Vagina (tissue), 2 donors: ENCODE data around the gene DMBX1. TPM values are rescaled to one million over a fixed set of nuclear protein-coding genes. Genes with fewer than 3 reads are reported as not detected.

ENCODE experiments used
- DNase-seq, 2 donors: peaks; one replicate each; pipeline ENCODE4 v3.0.0-alpha.2; 2017; ENCODE audit errors: extremely low spot score in 2 of 2
- H3K27ac ChIP-seq: fragments of 200-600 bp; sonication (generic); one replicate; pipeline ENCODE4 v1.5.1; 2019
- H3K27me3 ChIP-seq: fragments of 200-600 bp; sonication (generic); one replicate; pipeline ENCODE4 v1.5.1; 2019
- H3K36me3 ChIP-seq, 2 donors: fragments of 200-600 bp; sonication (generic); one replicate each; pipeline ENCODE4 v1.5.1; 2017 to 2019
- H3K4me1 ChIP-seq: fragments of 200-600 bp; sonication (generic); one replicate; pipeline ENCODE4 v1.5.1; 2019
- H3K4me3 ChIP-seq, 2 donors: fragments of 200-600 bp; sonication (generic); 1 replicate in 1 of 2; 2 replicates in 1 of 2; pipeline ENCODE4 v1.5.1; 2016 to 2019
- H3K9me3 ChIP-seq: fragments of 200-600 bp; sonication (generic); one replicate; pipeline ENCODE4 v1.5.1; 2019
- POLR2A ChIP-seq, 2 donors: fragments of 450-650 bp; IDR thresholded peaks; one replicate each; pipeline ENCODE4 v1.6.1; 2017; ENCODE audit warnings: antibody characterized with exemption in 2 of 2, mild to moderate bottlenecking in 2 of 2, moderate library complexity in 2 of 2
- POLR2AphosphoS5 ChIP-seq, 2 donors: sonication (generic); formaldehyde crosslinking; IDR thresholded peaks; one replicate each; pipeline ENCODE4 v1.9.0; 2017; ENCODE audit warnings: antibody characterized with exemption in 2 of 2, mild to moderate bottlenecking in 2 of 2, low read depth in 1 of 2; ENCODE audit not compliant: insufficient read depth in 1 of 2
- intact Hi-C: fragments of 100-400 bp; cut with DNase I; formaldehyde crosslinking; loops from one replicate; pipeline ENCODE4 v1.15.1; 2023
- total RNA-seq: library from RNA; depleted of rRNA; stranded (reverse); fragments of >200 nt; gene quantifications from one replicate; pipeline ENCODE4 v1.2.3, GENCODE V29; 2016

DMBX1 gene
- total RNA-seq, 1 donor from 2014 or later: 0.25 TPM

DNA sequence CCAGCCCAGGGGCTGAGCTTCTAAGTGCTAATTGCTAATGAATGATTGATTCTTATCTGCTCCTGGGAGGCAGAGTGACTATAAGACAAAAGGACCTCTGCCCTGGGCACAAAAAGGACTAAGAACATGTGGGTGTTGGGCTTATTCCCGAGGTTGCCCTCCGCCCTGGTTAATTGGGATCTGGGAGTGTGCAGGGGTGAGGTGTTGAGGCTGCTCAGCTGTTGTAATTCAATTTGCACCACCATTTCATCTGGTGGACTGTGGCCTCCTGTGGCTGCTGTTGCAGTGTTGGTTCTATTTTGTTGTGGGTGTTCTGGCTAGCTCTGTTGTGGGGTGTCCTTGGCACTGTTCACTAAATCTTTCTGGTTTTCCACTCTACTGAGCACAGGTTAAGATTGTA, 48.5 kb downstream of the DMBX1 start:
- Histone ChIP-seq H3K27ac (no peak overlapping the region), H3K4me1 (peaks cover 4% of the 10 kb centered on the region), H3K4me3 (no peak overlapping the region), H3K9me3 (no peaks in the 10 kb centered on the region), H3K27me3 (no peaks in the 10 kb centered on the region), H3K36me3 (no peaks in the 10 kb centered on the region)
- TF ChIP-seq POLR2AphosphoS5 (IDR thresholded peaks at IDR 0.05; ENCODE audit: insufficient read depth in 1 of 2, low read depth in 1 of 2): no peak
- TF ChIP-seq POLR2A (IDR thresholded peaks at IDR 0.05): no peak
- intact Hi-C loops: no loop called here
- no peak for DNase-seq

Other genes with a start within 250 kb of the DMBX1 start
- 8.1 TPM for gene RAD54L, start 242.1 kb upstream of the DMBX1 start, total RNA-seq
- 58.4 TPM for gene LRRC41, start 186.2 kb upstream of the DMBX1 start, total RNA-seq
- gene UQCRH, start 186.1 kb upstream of the DMBX1 start, total RNA-seq: 175 TPM
- gene NSUN4, start 149.0 kb upstream of the DMBX1 start, total RNA-seq: 21.4 TPM
- 38.1 TPM for gene FAAH, start 95.5 kb upstream of the DMBX1 start, total RNA-seq
- gene KNCN, start 61.8 kb downstream of the DMBX1 start, total RNA-seq: not detected
- gene MKNK1, start 114.4 kb downstream of the DMBX1 start, total RNA-seq: 55.5 TPM
- gene MOB3C, start 127.0 kb downstream of the DMBX1 start, total RNA-seq: 33.9 TPM
- 37.1 TPM for gene ATPAF1, start 178.5 kb downstream of the DMBX1 start, total RNA-seq
- not detected for gene TEX38, start 182.0 kb downstream of the DMBX1 start, total RNA-seq
- 67.3 TPM for gene EFCAB14, start 229.3 kb downstream of the DMBX1 start, total RNA-seq